CD4-positive, alpha-beta T cell treated with Interleukin-6 for 4 hours (primary cell): ENCODE results near the gene CNTNAP4.

ENCODE experiments used
- DNase-seq: peaks from one replicate; pipeline ENCODE4 v3.0.0-alpha.2; 2020; ENCODE audit warnings: mixed read lengths

CNTNAP4 gene

DNA sequence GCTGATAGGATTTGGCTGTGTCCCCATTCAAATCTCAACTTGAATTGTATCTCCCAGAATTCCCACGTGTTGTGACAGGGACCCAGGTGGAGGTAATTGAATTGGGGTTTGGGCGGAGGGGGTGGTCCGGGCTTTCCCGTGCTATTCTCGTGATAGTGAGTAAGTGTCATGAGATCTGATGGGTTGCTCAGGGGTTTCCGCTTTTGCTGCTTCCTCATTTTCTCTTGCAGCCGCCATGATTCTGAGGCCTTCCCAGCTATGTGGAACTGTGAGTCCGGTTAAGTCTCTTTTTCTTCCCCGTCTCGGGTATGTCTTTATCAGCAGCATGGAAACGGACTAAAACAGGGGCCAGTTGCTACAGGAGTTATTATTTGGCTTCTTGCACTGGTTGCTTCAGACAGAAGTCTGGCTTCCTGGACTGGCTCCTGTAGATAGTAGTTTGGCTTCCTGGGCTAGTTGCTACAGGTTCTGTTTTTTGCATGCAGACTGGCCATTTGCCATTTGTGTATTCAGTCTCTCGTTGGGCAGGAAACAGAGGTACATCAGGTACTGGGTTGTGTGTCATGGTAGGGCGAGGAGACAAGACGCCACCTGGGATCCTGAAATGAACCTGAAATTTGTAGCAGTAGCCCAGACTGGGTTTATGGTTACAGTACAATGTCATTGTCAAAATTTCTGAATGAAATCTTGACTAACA is 32.6 kb downstream of the CNTNAP4 start:
- DNase-seq, result no peak

DNA sequence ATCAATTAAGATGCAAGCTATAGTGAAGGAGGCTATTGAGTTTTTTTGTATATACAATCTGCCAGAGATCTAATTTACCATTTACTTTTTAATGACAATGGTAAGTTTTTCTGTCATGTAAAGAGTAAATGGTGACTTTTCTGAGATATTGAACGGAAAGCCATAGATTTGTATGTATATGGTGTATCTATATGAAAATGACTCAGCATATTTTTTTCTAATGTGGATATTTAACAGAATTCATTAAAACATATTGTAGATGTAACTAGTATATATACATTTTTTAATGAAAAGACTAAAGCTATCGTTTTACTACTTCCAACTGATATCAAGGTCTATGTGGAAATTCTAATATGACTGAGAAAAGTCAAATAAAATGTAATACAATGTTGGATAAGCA is 34.1 kb downstream of the CNTNAP4 start:
- no peak for DNase-seq

DNA sequence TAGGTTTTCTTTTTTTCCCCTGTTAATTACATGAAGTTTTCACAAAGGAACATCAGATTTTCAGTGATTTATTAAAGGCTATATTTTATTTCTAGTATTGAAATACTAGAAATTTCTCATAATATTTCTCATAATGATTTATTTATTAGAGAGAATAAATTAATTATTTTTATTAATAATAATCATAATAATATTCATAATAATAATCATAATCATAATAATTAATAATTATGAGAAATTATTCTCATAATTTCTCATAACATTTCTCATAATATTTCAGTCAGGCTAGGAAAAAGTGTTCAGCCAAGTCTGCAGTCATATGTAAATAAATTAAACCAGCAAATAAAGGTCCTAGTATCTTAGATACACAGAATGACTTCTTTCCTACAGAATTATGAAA is 41.4 kb downstream of the CNTNAP4 start:
- DNase-seq, result no peak

DNA sequence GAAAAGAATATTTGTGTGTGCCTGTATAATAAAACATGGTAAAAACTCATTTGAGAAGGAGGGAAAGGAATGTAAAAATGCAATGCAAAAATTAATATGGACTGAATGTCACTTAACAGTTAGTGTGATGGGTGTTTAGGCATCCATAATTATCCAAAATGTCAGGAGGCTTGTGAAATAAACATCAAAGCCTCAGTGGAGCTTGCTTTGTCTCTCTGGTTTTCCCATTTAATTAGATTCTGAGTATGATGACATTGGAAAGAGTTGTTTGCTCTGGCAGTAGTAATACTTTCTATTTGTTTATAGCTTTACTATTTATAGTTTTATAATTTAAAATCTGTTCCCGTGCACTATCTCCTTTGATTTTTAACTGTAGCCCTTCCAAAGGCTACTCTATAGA is 51.9 kb downstream of the CNTNAP4 start:
- DNase-seq, result no peak

DNA sequence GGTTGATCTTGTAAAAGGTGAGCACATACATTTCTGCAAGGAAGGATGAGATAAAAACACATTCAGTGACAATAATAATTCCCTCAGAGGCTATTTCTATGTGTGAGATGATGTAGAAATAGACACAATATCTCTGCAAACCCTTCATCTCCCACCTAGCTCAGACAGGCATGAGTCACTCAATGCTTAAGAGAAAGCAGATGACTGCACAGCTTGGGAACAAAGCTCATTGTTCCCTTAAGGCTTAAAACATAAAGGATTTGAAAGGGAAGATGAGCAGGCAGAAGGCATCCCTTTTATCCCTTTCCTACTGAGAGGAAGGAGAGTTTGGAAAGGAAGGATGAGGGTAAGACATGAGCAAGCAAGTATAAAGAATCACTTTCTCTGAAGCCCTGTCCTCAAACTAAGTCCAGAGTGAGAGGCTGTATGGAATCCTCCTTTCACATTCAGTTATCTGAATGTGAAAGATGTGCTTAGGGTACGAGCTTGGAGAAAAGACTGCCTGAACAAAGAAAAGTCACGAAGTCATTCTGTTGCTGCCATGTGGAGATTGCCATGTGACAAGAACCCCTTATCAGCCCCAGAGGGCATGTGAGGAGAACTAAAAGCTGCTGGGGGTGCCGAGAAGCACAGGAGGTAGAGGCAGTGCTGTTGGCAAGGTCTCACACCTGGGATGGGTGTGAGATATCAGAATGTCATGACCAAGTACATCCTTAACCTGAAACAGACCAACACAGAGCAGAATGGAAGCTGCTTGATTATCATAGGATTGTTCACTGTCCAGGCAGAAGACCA is 58.2 kb downstream of the CNTNAP4 start:
- DNase-seq, result no peak

DNA sequence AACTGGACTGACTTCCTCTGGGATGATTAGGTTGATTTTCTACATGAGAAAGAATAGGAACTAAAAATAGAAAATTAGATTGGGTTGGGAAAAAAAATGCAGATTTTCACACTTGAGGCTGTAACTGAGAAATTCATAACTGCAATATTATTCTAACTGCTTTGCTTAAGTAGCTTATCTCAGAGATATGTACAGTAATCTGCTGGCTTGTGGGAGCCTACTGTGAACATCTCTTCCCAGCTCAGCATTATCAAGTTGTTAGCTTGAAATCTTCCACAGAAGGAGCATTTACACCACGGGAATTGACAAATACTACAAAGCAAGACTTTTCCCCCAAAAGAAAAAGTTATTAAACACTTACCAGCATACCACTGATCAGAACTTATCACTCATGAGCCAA is 58.9 kb downstream of the CNTNAP4 start:
- DNase-seq, result no peak

DNA sequence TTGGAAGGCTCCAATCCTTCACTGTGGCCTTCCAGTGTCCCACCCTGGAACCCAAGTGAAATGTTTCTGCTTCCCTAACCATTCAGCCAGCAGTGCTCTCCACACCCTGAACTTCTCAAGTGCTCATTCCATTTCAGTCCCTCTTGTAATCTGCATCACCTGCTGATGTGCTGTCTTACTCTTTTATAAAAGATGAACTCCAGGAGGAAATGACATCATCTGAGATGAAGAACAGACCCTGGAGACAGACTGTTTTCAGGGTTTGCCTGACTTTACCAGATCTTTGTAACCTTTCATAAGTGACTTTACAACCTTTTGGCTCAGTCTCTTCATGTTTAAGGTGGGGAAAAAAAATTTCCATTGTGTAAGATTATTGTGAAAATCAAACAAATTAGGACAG is 61.3 kb downstream of the CNTNAP4 start:
- no peak for DNase-seq

DNA sequence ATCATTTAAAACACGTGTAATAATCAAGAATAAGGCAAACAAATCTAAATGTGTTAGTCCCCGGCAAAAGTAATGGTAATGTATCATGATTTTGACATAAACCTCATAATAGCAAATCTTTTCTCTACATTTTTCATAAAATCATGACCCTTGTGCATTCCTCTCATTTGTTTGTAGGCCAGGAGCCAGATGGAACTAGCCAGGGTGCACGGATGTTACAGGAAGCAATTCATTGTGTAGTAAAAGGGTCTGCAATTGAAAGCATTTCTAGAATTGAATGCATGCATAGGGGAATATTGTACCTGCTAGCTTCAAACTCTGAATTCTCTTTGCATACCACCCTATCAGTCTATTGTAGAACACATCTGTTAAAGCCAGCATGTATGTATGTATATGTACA is 66.6 kb downstream of the CNTNAP4 start:
- DNase-seq, result no peak

DNA sequence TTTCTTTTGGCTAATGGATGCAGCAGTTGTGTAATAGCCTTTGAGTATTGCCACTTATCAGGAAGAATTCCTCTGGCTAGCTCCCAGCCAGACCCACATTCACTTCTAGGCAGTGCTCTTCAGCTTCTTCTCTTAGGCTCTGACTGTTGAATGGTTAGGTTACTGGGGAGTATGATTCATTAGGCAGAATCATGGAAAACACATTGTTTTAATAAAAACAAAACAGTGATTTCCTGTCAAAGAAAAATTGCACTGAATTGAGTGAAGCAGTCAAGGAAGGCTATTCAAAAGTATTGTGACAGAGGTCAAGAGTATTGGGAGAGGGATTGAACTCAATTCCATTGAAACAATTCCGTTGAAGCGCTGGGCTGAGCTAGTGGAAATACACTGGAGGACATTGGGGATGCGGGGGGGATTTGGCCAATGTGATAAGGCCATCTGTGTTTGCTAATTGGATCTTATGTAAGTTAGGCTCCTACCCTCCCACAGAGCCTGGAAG is 68.0 kb downstream of the CNTNAP4 start:
- DNase-seq, result no peak

DNA sequence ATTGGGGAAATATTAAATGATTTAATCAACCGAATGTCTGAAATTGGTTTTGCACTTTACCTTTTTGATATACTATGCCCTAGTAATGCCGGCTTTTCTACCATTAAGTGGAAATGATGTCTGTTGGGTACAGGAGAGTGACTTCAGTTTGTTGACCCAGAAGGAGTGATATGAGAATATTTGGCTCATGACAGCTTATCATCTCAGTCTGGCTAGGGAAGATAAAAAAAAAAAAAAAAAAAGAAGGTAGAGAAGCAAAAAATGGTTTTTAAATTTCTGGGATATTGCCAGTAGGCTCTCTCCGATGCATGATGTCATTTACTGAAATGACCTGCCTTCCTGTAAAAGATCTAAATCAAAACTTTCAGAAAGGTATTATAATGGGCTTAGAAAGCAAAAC is 69.0 kb downstream of the CNTNAP4 start:
- no peak for DNase-seq

DNA sequence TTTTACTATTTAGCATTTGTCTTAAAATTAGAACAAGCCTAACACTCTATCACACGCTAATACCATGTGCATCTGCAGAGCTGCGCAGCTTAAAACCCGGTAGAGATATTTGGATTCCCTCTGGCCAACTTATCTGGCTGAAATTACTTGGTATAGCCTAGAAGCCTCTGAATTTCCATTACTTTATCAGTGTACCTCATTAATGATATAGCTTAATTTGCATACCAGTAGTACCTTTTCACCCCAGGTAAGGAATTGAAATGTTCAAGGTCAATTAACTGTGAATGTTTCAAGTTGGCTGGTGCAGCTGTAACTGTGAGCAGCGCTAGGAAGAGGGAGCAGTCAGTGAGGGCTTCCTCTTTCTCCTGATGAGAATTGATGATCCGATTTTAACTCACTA is 74.2 kb downstream of the CNTNAP4 start:
- no peak for DNase-seq

DNA sequence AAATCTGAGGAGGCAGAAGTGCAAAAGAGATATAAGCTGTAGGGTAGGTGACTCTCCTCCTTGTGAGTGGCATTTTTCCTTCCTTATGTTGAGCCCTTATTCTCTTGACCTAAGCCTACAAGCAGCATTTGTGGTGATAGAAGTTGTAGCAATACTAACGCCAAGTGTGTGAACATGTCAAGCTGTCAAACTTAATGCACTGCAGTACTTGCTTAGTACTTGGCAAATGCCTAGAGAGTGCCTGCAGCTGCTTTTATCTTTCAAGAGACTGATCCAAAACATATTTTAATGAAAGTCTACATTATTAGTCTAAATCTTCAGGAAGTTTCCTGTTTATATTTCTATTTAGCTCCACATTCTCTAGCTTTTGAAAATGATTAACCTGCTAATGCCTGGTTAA is 83.2 kb downstream of the CNTNAP4 start:
- no peak for DNase-seq

DNA sequence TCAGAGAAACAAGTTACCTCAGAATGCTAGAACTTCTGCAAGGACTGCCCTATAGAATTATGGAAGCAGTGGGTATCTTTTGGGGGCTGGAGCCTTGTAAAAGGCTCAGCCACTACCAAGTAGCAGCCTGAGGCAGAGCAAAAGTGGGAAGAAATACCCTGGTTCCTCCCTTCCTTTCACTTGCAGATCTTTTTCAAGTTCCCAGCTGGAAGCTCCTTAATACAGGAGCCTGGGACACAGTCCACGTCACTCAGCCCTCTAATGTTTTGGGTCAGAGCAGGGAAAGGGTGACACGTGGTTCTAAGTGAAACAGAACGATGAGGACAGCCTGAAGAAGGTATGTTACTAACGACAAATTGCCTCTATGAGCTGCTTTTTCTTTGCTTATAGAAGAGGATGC is 93.1 kb downstream of the CNTNAP4 start:
- no peak for DNase-seq

DNA sequence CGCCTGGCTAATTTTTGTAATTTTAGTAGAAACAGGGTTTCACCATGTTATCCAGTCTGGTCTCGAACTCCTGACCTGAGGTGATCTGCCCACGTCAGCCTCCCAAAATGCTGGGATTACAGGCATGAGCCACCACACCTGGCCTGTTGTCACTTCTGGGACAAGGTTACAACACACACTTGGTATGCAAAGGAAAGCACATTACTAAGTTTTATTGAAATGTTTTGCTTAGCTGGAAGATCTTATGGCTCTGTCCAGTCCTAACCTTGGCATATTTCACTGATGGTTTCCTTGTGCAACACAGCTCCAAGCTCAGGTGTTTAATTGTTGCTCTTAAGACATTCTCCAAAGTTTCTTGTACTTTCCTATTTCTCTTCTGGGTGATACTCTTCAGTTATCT is 94.2 kb downstream of the CNTNAP4 start:
- DNase-seq, result no peak

DNA sequence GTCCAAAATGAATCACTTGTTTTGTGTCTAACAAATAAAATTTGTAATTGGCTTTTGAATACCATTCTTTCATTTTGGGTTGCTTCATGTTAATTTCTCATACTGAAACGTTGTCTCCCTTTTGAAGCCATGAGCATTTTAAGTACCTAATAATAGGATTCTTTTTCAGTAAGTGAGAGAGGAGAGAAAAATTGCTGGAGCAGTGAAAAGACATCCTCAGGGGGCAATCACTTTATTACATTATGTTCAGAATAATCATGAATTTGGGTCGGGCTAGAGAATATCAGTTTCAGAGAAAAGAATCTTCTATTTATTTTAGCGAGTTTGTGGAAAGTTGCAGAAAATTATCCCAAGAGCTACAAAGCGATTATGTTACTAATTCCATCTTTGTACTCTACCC is 96.8 kb downstream of the CNTNAP4 start:
- DNase-seq, result no peak

DNA sequence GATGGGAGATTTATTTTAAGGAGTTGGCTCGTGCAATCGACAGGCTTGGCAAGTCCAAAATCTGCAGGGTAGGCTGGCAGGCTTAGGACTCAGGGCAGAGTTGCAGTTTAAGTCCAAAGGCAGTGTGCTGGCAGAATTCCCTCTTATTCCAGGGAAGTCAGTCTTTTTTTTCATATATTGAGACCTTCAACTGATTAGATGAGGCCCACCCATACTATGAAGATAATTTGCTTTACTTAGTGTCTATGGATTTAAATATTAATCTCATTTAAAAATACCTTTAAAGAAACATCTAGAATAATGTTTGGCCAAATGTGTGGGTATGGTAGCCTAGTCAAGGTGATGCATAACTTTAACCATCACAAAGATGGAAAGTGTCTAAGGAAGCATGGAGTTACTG is 99.8 kb downstream of the CNTNAP4 start:
- no peak for DNase-seq

DNA sequence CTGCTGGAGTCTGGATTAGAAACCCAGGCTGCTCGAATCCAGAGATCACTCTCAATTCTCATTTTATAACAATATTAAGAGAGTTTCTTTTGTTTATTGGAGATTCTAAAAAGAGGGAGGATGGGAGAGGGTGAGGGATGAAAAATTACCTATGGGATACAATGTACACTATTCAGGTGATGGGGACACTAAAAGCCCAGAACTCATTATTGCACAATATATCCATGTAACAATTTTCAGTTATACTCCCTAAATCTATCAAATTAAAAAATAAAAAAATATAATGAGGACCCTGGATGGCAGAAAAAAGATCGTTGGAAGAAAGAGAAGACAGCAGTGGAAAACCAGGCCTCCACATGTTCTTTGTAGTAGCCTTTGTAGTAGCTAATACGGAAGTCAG is 100.8 kb downstream of the CNTNAP4 start:
- DNase-seq, result no peak

DNA sequence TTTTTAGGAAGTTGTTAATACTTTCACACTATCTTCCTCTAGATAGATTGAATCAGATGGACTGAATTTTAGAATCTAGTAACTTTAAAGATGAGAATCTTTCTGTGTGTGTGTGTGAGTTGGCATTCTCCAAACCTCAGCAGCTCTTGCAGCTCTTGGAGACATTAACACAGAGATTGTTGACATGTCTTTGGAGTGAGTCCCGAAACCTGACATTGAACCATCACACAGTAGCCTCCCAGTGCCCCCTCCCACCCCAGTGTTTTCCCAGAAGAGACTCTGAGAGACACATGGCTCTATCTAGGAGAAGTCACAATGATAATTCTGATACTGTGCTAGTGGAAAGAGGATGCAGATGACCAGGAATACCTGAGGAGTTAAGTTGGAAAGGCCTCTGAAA is 103.9 kb downstream of the CNTNAP4 start:
- DNase-seq, result no peak

DNA sequence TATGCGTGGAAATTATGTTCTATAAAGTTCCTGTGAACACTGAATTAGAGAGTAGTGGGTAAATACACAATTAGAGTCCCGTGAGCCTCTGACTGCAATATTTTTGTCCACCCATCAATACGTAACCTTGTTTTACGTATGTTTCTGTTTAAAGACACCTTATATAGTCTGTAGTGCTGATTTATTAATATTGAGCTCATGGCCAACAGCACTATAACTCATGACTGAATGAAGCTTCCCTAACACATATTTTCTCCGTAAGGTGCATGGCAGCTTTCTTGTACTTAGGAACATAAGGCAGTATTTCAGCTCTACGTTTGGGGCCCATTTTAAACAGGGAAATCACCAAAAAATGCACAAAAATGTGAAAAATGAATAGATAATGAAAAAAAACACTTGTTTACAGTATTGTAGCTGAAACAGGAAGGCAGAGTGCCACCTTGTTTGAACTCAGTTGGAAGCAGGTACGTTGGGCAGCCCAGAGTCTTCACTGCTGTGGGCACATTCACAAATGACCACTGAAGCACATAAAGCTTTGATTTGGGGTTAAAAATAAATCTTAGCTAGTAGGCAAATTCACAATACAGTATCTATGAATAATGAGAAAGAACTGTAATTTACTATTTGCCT is 108.5 kb downstream of the CNTNAP4 start:
- no peak for DNase-seq

DNA sequence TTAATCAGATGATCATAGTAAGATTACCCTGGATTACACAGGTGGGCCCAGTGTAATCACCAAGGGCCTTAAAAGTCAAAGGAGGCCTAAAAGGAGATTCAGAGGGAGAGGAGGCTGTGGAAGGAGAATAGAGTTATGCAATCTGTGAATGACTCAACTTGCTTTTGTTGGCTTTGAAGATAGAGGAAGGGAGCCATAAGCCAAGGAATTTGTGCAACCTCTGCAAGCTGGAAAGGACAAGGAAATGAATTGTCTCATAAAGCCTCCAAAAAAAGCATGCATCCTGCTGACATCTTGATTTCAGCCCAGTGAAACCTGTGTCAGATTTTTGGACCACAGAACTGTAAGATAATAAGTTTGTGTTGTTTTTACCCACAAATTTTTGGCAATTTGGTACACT is 109.6 kb downstream of the CNTNAP4 start:
- no peak for DNase-seq

DNA sequence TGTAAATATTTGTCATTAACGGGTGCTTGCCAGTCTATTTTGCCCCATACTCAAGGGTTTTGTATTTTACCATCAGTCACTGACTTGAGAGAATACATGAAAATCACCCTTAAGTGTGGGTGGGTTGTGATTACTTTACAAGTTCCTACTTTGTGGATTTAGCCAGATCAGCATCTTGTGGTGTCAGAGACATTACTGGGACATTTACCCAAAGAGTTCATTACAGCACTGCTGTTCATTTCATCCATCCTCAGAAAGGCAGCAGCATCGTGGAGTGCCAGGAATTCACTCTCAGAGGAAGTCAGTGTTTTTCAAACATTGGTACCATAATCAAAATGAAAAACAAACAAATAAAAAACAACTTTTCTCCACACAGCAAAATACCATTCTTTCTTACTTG is 110.8 kb downstream of the CNTNAP4 start:
- no peak for DNase-seq

DNA sequence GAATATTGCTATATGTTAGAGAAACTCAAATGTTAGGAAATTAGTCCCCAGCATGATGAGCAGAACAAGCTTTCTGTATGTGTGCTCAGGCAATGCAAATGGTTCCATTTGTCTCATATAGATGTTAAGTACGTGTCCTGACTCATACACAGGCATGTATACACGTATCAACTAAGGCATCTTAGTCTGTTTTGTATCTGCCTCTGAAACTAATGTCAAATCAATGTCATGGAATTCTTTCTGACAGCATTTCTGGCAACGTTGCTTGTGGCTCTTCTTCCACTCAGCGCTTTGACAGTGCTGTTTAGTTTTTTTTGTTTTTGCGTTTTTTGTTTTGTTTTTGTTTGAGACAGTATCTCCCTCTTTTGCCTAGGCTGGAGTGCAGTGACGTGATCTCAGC is 111.9 kb downstream of the CNTNAP4 start:
- DNase-seq, result no peak

DNA sequence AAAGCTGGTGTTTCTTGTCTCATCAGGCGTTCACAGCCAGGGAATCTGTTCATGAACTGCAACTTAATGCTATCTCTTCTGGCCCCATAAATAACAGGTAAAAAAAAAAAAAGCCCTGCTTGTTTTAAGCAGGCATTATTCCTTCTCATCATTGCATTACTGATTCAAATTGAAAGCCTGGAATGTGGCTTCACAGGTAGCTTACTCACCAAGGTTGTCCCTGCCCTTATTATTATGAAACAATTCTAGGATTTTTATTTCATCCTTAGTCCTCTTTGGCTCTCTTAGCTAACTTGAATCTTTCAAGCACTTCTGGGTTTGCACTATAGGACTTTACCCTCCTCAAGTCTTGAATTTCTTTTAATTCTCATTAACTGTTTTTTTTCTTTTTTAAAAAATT is 113.3 kb downstream of the CNTNAP4 start:
- no peak for DNase-seq

DNA sequence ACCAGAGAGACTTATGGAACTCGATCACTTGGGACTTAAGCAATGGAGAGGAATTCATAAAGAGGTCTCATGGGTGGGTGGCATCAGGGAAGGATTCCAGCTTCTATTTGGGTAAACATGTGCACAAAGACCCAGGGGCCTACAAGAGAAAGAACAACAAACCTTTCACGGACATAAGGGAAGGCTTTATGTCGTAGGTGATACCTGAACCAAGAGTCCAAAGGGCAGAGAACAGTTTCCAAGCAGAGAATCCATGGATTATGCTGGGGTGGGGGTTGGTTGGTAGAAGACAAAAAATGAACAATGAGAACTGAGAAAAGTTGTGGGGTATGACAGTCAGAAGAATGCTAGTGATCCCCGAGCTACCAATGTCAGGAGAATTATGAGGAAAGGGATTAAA is 119.8 kb downstream of the CNTNAP4 start:
- no peak for DNase-seq
